DND-41 (cell line): ENCODE results near the gene ADSS1.

ENCODE experiments used
- EZH2 ChIP-seq: IDR thresholded peaks from 3 replicates; pipeline ENCODE4 v1.6.1; 2012; ENCODE audit warnings: borderline replicate concordance, low read depth, mild to moderate bottlenecking, moderate library complexity, low read length, inconsistent platforms; ENCODE audit not compliant: severe bottlenecking
- TF ChIP-seq, protein P1 (sequence below): IDR thresholded peaks from 2 replicates; pipeline ENCODE4 v1.5.1; 2012; ENCODE audit warnings: borderline replicate concordance, low read length, moderate library complexity, mild to moderate bottlenecking; ENCODE audit not compliant: poor library complexity, severe bottlenecking; ENCODE audit errors: extremely low read depth

DNA sequence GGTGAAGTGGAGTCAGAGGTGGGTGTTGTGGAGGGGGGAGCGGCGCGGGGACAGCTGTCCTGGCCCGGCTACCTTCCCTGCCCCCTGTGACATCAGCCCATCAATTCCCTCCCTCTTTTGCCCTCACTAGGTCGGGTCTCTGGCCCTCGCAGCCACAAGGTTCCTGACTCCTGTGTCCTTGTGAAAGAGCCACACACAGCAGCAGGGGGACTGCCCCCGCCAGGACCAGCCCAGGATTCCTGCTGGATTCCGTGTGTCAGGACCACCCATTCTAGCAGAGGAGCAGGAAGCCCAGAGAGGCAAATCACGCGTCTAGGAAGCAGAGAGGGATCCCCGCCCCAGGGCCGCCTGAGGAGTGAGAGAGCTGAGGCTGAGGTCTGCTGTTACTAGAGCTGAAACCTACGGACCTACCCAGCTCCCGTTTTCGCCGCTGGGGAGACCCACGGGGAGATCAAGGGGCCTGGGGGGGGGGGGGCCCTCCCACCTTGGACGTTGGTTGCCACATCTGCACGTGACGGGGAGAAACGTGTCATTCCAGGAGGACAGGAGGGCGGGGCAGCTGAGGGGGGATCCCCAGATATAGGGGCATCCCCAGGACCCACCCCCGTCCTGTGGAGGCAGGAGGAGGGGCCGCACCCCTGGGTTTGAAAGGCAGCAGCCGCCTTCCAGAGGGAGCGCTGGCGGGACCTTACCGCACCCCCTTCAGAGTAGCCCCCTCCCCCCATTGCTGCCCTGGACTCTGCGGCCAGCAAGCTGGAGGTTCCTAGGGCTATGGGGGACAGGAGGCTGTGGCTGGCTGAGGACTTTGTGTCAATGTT, 47.1 kb upstream of the ADSS1 start:
- no peak for TF ChIP-seq EZH2
- TF ChIP-seq, protein P1, sequence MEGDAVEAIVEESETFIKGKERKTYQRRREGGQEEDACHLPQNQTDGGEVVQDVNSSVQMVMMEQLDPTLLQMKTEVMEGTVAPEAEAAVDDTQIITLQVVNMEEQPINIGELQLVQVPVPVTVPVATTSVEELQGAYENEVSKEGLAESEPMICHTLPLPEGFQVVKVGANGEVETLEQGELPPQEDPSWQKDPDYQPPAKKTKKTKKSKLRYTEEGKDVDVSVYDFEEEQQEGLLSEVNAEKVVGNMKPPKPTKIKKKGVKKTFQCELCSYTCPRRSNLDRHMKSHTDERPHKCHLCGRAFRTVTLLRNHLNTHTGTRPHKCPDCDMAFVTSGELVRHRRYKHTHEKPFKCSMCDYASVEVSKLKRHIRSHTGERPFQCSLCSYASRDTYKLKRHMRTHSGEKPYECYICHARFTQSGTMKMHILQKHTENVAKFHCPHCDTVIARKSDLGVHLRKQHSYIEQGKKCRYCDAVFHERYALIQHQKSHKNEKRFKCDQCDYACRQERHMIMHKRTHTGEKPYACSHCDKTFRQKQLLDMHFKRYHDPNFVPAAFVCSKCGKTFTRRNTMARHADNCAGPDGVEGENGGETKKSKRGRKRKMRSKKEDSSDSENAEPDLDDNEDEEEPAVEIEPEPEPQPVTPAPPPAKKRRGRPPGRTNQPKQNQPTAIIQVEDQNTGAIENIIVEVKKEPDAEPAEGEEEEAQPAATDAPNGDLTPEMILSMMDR = no peak
